HUES48 (cell line): ENCODE data around the gene PIH1D1.
A peak's percentile ranks its signal among the peaks of the same experiment; 100 is the strongest.

ENCODE experiments used
- H3K27ac ChIP-seq: one replicate; pipeline ENCODE4 v1.7.0; 2013; ENCODE audit warnings: low read depth, low read length, inconsistent platforms
- H3K27me3 ChIP-seq: 2 replicates; pipeline ENCODE4 v1.6.1; 2013; ENCODE audit warnings: mild to moderate bottlenecking, low read length; ENCODE audit not compliant: control insufficient read depth, insufficient read depth
- H3K36me3 ChIP-seq: 2 replicates; pipeline ENCODE4 v1.6.1; 2013; ENCODE audit warnings: low read length; ENCODE audit not compliant: control insufficient read depth, insufficient read depth
- H3K4me1 ChIP-seq: 2 replicates; pipeline ENCODE4 v1.6.1; 2013; ENCODE audit warnings: mild to moderate bottlenecking, low read length; ENCODE audit not compliant: control insufficient read depth, insufficient read depth
- H3K4me3 ChIP-seq: 2 replicates; pipeline ENCODE4 v1.5.1; 2013; ENCODE audit warnings: mild to moderate bottlenecking, low read depth, low read length
- H3K9ac ChIP-seq: 2 replicates; pipeline ENCODE4 v1.6.1; 2013; ENCODE audit warnings: mild to moderate bottlenecking, low read depth, low read length, moderate library complexity
- H3K9me3 ChIP-seq: 2 replicates; pipeline ENCODE4 v1.6.1; 2013; ENCODE audit warnings: low read length; ENCODE audit not compliant: control insufficient read depth, insufficient read depth

The PIH1D1 gene

DNA sequence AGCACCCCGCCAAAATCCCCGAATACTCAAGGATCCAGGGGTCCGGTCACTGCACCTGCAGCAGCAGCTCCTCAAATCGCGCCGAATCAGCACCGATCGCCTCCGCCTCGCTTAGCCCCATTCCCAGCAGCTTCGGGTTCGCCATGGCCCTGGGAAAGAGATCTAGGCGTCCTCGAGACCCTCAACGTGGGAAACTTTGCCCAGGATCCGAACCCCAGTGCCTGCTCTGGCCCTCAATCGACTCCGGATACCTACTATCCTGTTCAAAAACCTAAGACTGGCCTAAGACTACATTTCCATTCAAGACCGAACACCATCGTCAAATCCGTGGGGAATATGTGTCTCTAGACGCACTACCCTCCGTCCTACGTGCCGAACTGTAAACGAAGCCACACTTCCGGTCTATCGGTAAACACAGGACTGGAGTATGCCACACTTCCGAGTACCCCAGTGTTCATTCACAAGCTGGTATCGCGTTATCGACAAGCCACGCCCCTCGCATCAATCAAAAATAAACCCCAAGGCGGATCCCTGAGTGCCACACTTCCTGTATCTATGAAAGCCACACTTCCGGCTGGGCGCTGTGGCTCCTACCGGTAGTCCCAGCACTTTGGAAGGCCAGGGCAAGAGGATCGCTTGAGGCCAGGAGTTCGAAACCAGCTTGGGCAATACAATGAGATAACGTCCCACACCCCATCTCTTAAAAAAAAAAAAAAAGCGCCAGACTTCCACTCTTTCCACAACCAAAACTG is at the start of gene PIH1D1:
Gene PIH1D1 (minus strand): TSS at position 385 of the 752 bp plus-strand sequence. CDS start 240 bp downstream, at position 145.
- Histone ChIP-seq H3K4me1 (peaks cover 7% of the 10 kb centered on the region; the same call in 1 of the 2 replicates), H3K27ac (peak within 1 kb of the TSS; percentile 99)

DNA sequence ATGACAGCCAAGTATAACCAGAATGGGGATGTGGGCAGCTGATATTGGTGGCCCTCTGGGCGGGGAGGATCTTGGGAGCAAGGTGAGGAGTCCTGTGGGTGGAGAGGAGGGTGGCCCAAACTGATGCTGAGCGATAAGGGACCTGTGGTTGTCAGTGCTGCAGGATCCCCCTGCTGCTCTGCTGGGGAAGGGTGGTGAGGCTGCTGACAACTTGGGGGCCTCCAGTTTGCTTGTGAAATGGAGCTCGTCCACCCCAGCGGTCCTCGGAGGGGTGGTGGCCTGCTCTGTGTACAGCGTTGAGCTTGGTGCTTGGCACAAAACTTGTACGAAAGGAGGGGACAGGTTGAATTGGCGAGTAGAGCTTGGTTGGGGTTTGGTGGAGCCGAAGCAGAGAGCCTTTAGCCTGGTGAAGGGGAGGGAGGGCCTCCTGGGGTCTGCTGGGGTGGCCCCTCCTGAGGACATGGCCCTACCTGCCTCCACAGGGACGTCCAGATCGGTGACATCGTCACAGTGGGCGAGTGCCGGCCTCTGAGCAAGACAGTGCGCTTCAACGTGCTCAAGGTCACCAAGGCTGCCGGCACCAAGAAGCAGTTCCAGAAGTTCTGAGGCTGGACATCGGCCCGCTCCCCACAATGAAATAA is 47.5 kb upstream of the PIH1D1 start:
- H3K9ac ChIP-seq = no peak overlapping the region
- H3K27me3 ChIP-seq = no peaks in the 10 kb centered on the region
- no peaks in the 10 kb centered on the region for H3K9me3 ChIP-seq
- peaks cover 27% of the 10 kb centered on the region for H3K4me1 ChIP-seq
- H3K4me3 ChIP-seq = no peak overlapping the region
- H3K27ac ChIP-seq = peak overlapping the region; percentile 96
- peaks cover 33% of the 10 kb centered on the region for H3K36me3 ChIP-seq

More for the DNA sequence above, at the start of gene PIH1D1:
- Histone ChIP-seq H3K27me3 (no peaks in the 10 kb centered on the region), H3K9ac (peak within 1 kb of the TSS; percentile 98), H3K36me3 (peaks cover 32% of the 10 kb centered on the region), H3K9me3 (no peaks in the 10 kb centered on the region), H3K4me3 (peak within 1 kb of the TSS; percentile 93)

DNA sequence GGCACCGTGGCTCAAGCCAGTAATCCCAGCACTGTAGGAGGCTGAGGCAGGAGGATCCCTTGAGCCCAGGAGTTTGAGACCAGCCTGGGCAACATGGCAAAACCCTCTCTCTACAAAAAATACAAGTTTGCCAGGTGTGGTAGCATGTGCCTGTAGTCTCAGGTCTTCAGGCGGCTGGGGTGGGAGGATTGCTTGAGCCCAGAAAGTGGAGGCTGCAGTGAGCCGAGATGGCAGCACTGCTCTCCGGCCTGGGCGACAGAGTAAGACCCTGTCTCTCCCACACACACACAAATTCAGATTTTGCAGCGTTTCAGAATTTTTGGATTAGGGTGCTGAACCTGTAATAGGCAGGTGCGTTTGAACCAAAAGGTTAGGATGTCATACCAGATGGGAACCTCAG is 46.9 kb upstream of the PIH1D1 start:
- H3K36me3 ChIP-seq = peaks cover 33% of the 10 kb centered on the region
- H3K4me1 ChIP-seq = peaks cover 27% of the 10 kb centered on the region
- H3K27me3 ChIP-seq = no peaks in the 10 kb centered on the region
- H3K27ac ChIP-seq = peak overlapping the region; percentile 96
- H3K9me3 ChIP-seq = no peaks in the 10 kb centered on the region
- H3K9ac ChIP-seq = no peak overlapping the region
- no peak overlapping the region for H3K4me3 ChIP-seq

- H3K36me3 ChIP-seq = peaks cover 33% of the 10 kb centered on the region
- H3K4me3 ChIP-seq = peak overlapping the region; percentile 96
- H3K27ac ChIP-seq = peak overlapping the region; percentile 96
- H3K4me1 ChIP-seq = peaks cover 23% of the 10 kb centered on the region
- peak overlapping the region; percentile 97; the same call in 1 of the 2 replicates for H3K9ac ChIP-seq
- no peaks in the 10 kb centered on the region for H3K27me3 ChIP-seq
- H3K9me3 ChIP-seq = no peaks in the 10 kb centered on the region
Measured at GRCh38 chr19:49497789-49498103, 46.1 kb upstream of the PIH1D1 start.

- H3K9ac ChIP-seq = peak overlapping the region; percentile 97
- H3K4me3 ChIP-seq = peak overlapping the region; percentile 96
- H3K9me3 ChIP-seq = no peaks in the 10 kb centered on the region
- no peaks in the 10 kb centered on the region for H3K27me3 ChIP-seq
- peaks cover 23% of the 10 kb centered on the region for H3K4me1 ChIP-seq
- peak overlapping the region; percentile 96 for H3K27ac ChIP-seq
- peaks cover 38% of the 10 kb centered on the region for H3K36me3 ChIP-seq
Measured at GRCh38 chr19:49497047-49497788, 45.6 kb upstream of the PIH1D1 start.

GRCh38 chr19:49496574-49497008 is 45.0 kb upstream of the PIH1D1 start:
- Histone ChIP-seq H3K9me3 (no peaks in the 10 kb centered on the region), H3K36me3 (peaks cover 44% of the 10 kb centered on the region), H3K27ac (peak overlapping the region; percentile 96), H3K27me3 (no peaks in the 10 kb centered on the region), H3K9ac (peak overlapping the region; percentile 97), H3K4me1 (peaks cover 23% of the 10 kb centered on the region), H3K4me3 (peak overlapping the region; percentile 96)

- Histone ChIP-seq H3K27ac (peak overlapping the region; percentile 62), H3K4me1 (peaks cover 13% of the 10 kb centered on the region), H3K4me3 (no peak overlapping the region), H3K9ac (no peak overlapping the region), H3K9me3 (no peaks in the 10 kb centered on the region), H3K27me3 (no peaks in the 10 kb centered on the region), H3K36me3 (peaks cover 55% of the 10 kb centered on the region)
Measured at GRCh38 chr19:49492573-49493405, 41.2 kb upstream of the PIH1D1 start.

- H3K27ac ChIP-seq = peak overlapping the region; percentile 62
- H3K27me3 ChIP-seq = no peaks in the 10 kb centered on the region
- peaks cover 7% of the 10 kb centered on the region; the same call in 1 of the 2 replicates for H3K4me1 ChIP-seq
- H3K36me3 ChIP-seq = peaks cover 47% of the 10 kb centered on the region
- no peak overlapping the region for H3K4me3 ChIP-seq
- H3K9me3 ChIP-seq = no peaks in the 10 kb centered on the region
- no peak overlapping the region for H3K9ac ChIP-seq
Measured at GRCh38 chr19:49491804-49492572, 40.4 kb upstream of the PIH1D1 start.

DNA sequence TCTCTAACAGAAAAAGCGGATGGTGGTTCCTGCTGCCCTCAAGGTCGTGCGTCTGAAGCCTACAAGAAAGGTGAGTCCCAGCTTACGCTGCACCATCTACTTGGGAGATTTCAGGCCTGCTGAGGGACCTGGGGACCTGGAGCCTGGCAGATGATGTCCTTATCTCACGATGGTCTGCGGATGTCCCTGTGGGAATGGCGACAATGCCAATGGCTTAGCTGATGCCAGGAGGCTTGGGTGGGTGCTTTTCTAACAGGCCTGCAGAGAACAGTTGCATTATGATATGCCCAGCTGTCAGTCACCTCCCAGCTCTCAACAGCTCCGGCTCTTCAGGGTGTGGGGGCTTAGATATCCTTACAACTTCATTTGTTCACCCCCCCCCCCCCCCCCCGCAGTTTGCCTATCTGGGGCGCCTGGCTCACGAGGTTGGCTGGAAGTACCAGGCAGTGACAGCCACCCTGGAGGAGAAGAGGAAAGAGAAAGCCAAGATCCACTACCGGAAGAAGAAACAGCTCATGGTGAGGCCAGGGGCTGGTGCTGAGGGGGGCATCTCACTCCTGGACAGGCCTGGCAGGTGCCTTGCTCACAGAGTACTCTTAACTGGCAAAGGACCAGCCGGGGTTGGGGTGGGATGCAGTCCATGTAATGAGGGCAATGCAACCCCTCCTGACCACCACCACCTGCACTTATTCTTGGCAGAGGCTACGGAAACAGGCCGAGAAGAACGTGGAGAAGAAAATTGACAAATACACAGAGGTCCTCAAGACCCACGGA is 39.6 kb upstream of the PIH1D1 start:
- Histone ChIP-seq H3K4me1 (peaks cover 7% of the 10 kb centered on the region; the same call in 1 of the 2 replicates), H3K4me3 (no peak overlapping the region), H3K27me3 (no peaks in the 10 kb centered on the region), H3K36me3 (peaks cover 47% of the 10 kb centered on the region), H3K9ac (no peak overlapping the region), H3K9me3 (no peaks in the 10 kb centered on the region), H3K27ac (peak overlapping the region; percentile 97)
